ENCODE measurements around the gene ERMAP.

Gene ERMAP

DNA sequence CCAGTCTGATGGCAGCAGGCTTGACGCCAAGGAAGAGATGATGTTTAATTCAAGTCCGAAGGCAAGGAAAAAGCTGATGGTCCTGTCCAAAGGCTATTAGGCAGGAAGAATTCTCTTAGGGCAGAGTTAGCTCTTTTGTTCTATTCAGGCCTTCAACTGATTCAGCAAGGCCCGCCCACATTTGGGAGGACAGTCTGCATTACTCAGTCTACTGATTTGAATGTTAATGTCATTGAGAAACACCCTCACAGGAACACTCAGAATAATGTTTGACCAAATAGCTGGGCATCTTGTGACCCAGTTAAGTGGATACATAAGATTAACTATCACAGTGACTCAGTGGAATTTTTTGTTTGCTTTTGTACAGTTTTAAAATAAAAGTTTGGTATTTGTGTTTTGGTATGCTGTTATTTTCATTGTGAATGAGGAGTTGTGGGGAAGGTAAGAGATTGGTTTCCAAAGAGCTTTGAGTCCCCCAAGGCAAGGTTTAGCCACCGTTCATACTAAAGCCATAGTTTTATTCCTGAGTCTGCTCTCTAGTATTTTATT is 27.7 kb downstream of the ERMAP start:
- H3K4me3 Mint-ChIP-seq = no peak overlapping the region
- H3K27me3 Mint-ChIP-seq = no peaks in the 10 kb centered on the region
- H3K36me3 Mint-ChIP-seq = peaks cover 10 to 26% of the 10 kb centered on the region in 2 donors
- H3K27ac Mint-ChIP-seq = no peak overlapping the region
- no peak for ATAC-seq (replicated peaks)
- DNase-seq = no peak
- H3K9me3 Mint-ChIP-seq = peaks cover 0 to under 1% of the 10 kb centered on the region in 2 donors
- H3K4me1 Mint-ChIP-seq = peaks cover 13 to 25% of the 10 kb centered on the region in 2 donors

DNA sequence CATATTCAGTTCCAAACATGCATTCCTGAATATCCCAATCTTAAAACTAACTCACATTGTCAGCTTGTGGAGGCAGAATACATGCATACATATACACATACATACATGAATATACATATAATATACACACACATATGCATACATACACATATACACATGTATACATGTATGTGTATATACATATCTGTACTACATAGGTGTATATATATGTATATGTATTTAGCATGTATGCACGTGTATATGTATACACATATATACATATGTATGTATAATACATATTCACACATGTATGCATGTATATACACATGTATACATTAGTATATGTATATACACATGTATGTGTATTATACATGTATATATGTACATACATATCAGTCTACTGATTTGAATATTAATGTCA is 28.3 kb downstream of the ERMAP start:
- Mint-ChIP-seq H3K4me1 (peaks cover 17 to 30% of the 10 kb centered on the region in 2 donors), H3K4me3 (no peak overlapping the region), H3K9me3 (peaks cover 0 to 3% of the 10 kb centered on the region in 2 donors), H3K36me3 (peaks cover 15 to 28% of the 10 kb centered on the region in 2 donors), H3K27me3 (no peaks in the 10 kb centered on the region), H3K27ac (no peak overlapping the region)
- DNase-seq (no peak), ATAC-seq (replicated peaks) (no peak)

DNA sequence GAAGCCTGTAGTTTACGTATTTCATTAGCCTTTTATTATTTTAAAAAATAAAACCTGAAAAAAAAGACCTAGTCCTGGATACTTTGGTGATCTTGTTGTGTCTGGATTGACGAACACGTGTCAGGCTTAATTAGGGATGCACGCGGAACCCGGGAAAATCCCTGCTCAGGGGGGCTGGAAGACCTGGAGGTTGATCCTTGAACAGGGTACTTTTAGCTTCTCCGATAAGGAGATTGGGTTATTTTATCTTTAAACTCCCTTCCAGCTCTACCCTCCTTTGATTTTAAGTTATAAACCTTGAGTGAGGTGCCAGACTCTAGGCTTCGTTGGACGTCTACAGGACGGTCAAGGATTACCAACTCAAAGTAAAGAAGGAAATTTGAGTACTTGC is 28.9 kb downstream of the ERMAP start:
- no peak for DNase-seq
- H3K27me3 Mint-ChIP-seq = no peaks in the 10 kb centered on the region

DNA sequence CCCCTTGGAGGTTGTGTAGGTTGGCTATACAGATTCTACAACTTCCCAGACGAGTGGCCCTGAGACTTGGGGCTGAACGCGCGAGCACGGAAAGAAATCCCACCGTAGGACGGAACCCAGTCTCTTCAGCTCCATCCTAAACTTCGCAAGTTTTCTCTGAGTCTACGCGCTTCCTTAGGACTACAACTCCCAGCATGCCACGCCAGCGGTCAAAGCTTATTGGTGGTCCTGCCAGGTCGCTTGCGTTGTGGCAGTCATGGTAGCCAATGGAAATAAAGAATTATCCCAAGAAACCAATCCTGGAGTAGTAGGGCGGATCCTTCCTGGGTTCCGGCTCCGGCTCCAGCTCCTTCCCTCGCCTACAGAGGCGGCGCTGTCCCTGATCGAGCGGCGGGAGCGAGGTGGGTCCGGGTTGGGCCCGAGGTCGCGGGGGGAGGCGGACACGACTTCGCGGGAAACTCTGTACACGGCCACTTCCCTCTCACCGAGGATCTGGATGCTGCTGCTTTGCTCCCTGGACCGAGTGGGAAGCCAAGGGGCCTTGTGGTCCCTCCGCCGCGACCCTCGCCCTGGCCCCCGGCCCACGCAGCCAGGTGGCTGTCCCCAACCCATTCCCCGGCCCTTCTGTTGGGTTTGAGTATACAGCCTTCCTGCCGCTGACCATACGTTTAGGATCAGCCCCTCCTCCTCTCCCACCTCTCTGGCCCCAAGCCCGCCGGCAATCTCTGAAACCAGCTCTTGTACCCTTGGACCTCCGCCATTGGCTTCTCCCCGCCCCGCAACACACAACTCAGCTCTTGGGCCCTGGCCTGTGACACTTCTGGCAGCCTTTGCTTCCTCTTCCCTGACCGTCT is 29.6 kb downstream of the ERMAP start, which contains the start of gene ZNF691:
ZNF691 (plus strand) TSS at position 357 of the 854 bp plus-strand sequence. CDS start 3,046 bp downstream, outside the sequence.
- H3K4me3 Mint-ChIP-seq = peak within 1 kb of the TSS; percentile 88 to 96
- peak; percentile 96 to 97 for ATAC-seq (replicated peaks)
- DNase-seq = peak; percentile 88
- H3K27me3 Mint-ChIP-seq = no peaks in the 10 kb centered on the region
- H3K4me1 Mint-ChIP-seq = peaks cover 20 to 40% of the 10 kb centered on the region in 2 donors
- peak within 1 kb of the TSS; percentile 90 for H3K27ac Mint-ChIP-seq
- H3K36me3 Mint-ChIP-seq = peaks cover 26 to 36% of the 10 kb centered on the region in 2 donors
- H3K9me3 Mint-ChIP-seq = peaks cover 0 to 4% of the 10 kb centered on the region in 2 donors

More for the DNA sequence above, 28.9 kb downstream of the ERMAP start:
- Mint-ChIP-seq H3K27ac (peak overlapping the region; percentile 90), H3K4me3 (peak overlapping the region; percentile 88 to 96), H3K9me3 (peaks cover 0 to 4% of the 10 kb centered on the region in 2 donors), H3K4me1 (peaks cover 18 to 34% of the 10 kb centered on the region in 2 donors), H3K36me3 (peaks cover 21 to 33% of the 10 kb centered on the region in 2 donors)
- peak; percentile 28 to 31 for ATAC-seq (replicated peaks)

DNA sequence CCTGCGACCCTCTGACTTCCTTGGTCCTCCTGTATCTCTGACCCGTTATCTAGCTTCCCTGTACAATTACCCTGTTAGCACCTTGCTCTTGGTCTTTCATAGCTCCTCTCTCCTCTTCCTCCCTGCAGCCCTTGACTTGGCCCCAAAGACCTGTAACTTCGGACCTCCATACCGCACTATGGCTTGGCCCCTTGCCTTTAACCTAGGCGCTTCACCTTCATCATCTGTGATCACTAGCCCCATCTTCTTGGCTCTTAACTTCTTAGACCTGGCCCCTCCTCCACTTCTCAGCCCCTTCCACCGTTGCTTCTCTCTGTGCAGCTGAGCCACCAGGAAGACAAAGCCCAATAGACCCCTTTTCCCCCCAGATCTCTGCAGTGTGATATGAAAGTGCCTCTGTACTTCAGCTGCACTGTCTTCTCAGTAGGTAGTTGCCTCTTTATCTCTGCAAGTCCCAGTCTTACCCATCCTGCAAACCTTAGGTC is 30.2 kb downstream of the ERMAP start:
- Mint-ChIP-seq H3K9me3 (peaks cover 0 to 4% of the 10 kb centered on the region in 2 donors), H3K27ac (peak overlapping the region; percentile 90), H3K27me3 (no peaks in the 10 kb centered on the region), H3K4me1 (peaks cover 22 to 47% of the 10 kb centered on the region in 2 donors), H3K4me3 (peak overlapping the region; percentile 88 to 96), H3K36me3 (peaks cover 28 to 37% of the 10 kb centered on the region in 2 donors)
- DNase-seq (no peak), ATAC-seq (replicated peaks) (no peak)

DNA sequence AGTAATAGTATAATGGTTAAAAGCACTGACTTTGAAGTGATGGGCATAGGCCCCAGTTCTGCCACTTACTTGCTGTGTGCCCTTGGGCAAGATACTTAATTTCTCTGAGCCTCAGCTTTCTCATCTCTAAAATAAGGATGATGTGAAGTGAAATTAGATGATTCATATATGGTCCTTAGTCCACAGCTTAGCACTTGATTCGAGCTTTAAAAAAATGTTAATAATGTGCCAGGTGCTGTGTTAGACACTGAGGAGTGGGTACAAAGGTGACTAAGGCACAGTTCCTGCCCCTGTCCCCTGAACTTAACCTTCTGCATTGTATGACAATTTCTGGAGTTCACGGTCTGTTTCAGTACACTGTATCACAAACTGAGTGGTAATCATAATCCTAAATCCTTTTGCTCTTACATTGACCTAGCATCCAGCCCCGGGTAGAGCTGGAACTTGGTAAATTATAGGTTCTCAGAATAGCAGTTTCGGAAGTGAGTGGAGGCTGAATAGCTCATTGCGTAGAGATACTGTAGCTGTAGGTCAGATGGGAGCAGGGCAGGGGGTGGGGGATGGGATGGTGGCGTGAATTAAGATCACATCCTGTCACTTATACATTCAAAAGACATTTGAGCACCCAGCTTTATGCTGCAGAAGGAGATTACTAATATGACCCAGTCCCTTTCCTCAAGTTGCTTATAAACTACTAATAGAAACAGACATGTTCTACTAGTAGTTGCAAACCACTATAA is 31.0 kb downstream of the ERMAP start:
- Mint-ChIP-seq H3K27me3 (no peaks in the 10 kb centered on the region), H3K36me3 (peaks cover 26 to 38% of the 10 kb centered on the region in 2 donors), H3K27ac (peak overlapping the region; percentile 72), H3K4me3 (peak overlapping the region; percentile 88 to 96), H3K4me1 (peaks cover 29 to 54% of the 10 kb centered on the region in 2 donors), H3K9me3 (peaks cover 0 to 4% of the 10 kb centered on the region in 2 donors)
- DNase-seq (no peak), ATAC-seq (replicated peaks) (no peak)

DNA sequence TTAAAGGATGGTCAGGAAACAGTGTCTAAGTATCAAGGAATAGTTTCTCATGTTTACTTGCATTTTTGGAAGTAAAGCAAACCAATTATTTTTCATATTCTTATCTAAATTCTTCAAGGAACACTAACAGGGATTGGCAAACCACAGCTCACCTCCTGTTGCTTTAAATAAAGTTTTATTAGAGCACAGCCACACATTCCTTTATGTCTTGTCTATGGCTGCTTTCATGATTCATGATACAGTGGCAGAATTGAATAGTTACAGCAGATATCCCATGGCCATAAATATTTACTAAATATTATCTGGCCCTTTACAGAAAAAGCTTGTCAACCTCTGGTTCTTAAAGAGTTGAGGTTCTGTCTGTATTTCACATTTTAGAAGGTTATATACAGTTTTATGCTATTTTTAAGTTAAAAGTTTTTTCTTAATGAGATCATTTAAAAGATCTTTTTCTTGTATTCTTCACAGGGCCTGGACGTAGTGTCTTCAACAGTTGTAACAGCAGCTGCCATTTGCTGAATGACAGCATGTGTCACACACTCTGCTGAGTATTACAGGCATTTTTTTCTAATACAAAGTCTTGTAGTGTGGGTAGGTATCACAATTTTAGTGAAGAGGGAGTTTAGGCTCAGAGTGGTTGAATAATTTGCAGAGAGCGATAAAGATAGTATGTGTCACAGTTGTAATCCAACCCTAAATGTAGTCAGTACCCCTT is 32.1 kb downstream of the ERMAP start:
- Mint-ChIP-seq H3K9me3 (peaks cover 0 to 4% of the 10 kb centered on the region in 2 donors), H3K36me3 (peaks cover 24 to 30% of the 10 kb centered on the region in 2 donors), H3K4me1 (peaks cover 31 to 62% of the 10 kb centered on the region in 2 donors), H3K27me3 (no peaks in the 10 kb centered on the region), H3K4me3 (no peak overlapping the region), H3K27ac (no peak overlapping the region)
- DNase-seq (no peak), ATAC-seq (replicated peaks) (no peak)

DNA sequence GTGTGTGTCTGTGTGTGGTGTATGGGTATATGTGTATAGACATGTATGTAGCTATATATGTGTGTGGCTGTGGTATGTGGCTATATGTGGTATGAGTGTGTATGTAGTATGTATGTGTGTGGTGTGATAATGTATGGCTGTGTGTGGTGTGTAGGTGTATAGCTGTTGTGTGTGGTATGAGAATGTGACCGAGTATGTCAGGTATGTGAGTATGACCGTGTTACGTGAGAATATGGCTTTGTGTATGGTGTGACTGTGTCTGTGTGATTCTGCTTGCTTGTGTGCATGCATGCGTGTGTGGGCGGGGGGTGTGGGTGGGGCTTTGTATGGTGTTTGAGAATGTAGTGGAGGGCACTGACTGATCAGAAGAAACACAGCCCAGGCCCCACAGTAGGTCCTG is 33.0 kb downstream of the ERMAP start:
- Mint-ChIP-seq H3K36me3 (peaks cover 24 to 30% of the 10 kb centered on the region in 2 donors), H3K4me1 (peaks cover 31 to 63% of the 10 kb centered on the region in 2 donors), H3K27me3 (no peaks in the 10 kb centered on the region), H3K27ac (no peak overlapping the region), H3K4me3 (no peak overlapping the region), H3K9me3 (peaks cover 0 to 4% of the 10 kb centered on the region in 2 donors)
- ATAC-seq (replicated peaks) (no peak), DNase-seq (no peak)

DNA sequence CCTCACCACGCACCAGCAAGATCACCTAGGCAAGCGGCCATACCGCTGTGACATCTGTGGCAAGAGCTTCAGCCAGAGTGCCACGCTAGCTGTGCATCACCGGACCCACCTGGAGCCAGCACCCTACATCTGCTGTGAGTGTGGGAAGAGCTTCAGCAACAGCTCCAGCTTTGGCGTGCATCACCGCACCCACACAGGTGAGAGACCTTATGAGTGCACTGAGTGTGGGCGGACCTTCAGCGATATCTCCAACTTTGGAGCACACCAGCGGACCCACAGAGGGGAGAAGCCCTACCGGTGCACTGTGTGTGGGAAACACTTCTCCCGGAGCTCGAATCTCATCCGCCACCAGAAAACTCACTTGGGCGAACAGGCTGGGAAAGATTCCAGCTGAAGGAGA is 34.5 kb downstream of the ERMAP start:
- no peak for DNase-seq
- H3K9me3 Mint-ChIP-seq = peaks cover 0 to 4% of the 10 kb centered on the region in 2 donors
- H3K27me3 Mint-ChIP-seq = no peaks in the 10 kb centered on the region
- H3K4me3 Mint-ChIP-seq = no peak overlapping the region
- H3K36me3 Mint-ChIP-seq = peaks cover 24 to 30% of the 10 kb centered on the region in 2 donors
- H3K27ac Mint-ChIP-seq = no peak overlapping the region
- peaks cover 31 to 67% of the 10 kb centered on the region in 2 donors for H3K4me1 Mint-ChIP-seq
- ATAC-seq (replicated peaks) = no peak

DNA sequence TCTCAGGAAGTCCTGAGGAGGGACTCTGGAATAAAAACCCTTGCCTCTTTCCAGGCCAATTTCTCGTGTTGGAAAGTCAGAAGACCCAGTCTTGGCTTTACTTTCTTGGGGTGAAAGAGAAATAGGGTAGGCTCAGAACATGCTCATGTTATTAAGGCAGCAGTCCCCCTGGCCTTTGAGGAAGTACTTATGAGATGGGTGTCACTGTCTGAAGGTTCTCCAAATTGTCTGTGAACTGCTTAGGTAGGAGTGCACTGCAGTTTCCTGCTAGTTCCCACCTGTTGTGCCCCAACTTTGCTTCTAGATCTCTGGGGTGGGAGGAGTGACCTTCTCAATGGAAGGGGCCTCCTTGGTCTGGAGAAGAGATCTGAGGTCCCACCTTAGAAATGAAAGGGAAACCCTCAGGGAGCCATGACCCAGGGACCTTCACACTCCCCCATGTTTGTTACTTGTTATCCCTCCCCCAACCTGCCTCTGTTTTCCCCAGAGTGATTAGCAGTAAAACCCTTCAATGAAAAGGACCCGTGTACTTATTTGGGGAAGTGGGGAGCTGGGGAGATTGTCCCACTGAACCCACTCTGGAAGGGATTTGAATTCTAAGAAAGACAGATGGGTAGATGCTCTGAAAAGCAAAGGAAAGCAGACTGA is 35.2 kb downstream of the ERMAP start:
- peaks cover 30 to 64% of the 10 kb centered on the region in 2 donors for H3K4me1 Mint-ChIP-seq
- peak overlapping the region; percentile 68 for H3K27ac Mint-ChIP-seq
- H3K36me3 Mint-ChIP-seq = peaks cover 24 to 33% of the 10 kb centered on the region in 2 donors
- DNase-seq (no peak), ATAC-seq (replicated peaks) (peak; percentile 61 to 74)
- no peaks in the 10 kb centered on the region for H3K27me3 Mint-ChIP-seq
- H3K9me3 Mint-ChIP-seq = peaks cover 0 to 7% of the 10 kb centered on the region in 2 donors
- peak overlapping the region; percentile 31 to 42 for H3K4me3 Mint-ChIP-seq

DNA sequence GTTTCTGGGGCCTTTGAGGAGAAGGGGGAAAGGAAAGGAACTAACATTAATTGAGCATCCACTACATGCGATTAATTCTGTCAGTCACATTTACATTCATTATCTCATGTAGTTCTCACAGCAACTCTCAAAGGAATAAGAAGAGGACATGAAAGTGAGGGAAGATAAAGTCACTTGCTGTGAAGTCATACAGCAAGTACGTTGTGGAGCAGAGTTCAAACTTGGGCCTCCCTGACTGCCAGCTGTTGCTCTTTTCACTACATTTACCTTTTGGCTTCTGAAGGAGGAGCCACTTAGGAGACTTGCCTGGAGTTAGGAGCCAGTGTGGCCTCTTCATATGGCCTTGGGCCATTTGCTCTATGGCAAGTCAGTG is 35.7 kb downstream of the ERMAP start:
- peaks cover 0 to 9% of the 10 kb centered on the region in 2 donors for H3K9me3 Mint-ChIP-seq
- no peaks in the 10 kb centered on the region for H3K27me3 Mint-ChIP-seq
- no peak for DNase-seq
- peak; percentile 89 to 90 for ATAC-seq (replicated peaks)
- peaks cover 24 to 59% of the 10 kb centered on the region in 2 donors for H3K4me1 Mint-ChIP-seq
- peak overlapping the region; percentile 68 for H3K27ac Mint-ChIP-seq
- peak overlapping the region; percentile 31 to 42 for H3K4me3 Mint-ChIP-seq
- H3K36me3 Mint-ChIP-seq = peaks cover 24 to 36% of the 10 kb centered on the region in 2 donors

DNA sequence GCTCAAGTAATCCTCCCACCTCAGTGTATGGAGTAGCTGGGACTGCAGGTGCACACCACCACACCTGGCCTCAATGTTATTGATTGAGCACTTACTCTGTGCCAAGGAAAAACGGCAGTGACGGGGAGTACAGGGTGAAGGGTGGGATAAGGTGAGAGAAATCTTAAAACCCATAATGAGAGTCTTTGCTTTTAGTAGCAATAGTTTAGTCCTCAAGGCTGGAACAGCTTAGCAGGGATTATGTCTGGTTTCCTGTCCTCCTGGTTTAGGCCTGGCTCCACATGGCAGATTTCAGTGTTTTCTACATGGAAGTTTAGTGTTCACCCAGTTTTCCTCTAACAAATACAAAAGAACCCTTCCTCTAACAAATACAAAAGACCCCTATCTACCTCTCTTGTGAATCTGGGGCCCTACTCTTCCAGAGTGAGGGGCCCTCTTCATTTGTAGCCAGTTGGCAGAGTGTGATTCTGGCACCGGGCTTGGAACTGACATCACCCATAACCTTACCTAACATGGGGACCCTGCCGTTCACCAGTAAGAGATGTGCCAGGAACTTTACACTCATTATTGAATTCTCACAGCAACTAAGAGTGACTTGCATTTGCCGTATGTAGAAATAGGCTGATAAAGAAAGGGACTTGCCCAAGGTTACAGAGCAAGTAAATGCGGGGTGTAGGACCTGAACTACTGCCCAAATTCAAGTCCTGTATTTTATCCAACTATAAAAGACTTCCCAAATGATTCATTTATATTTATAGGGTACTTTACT is 36.4 kb downstream of the ERMAP start:
- H3K4me3 Mint-ChIP-seq = no peak overlapping the region

More for the DNA sequence above, 36.4 kb downstream of the ERMAP start:
- H3K36me3 Mint-ChIP-seq = peaks cover 28 to 42% of the 10 kb centered on the region in 2 donors
- peaks cover 20 to 52% of the 10 kb centered on the region in 2 donors for H3K4me1 Mint-ChIP-seq
- no peak for DNase-seq
- H3K9me3 Mint-ChIP-seq = peaks cover 0 to 9% of the 10 kb centered on the region in 2 donors
- no peak overlapping the region for H3K27ac Mint-ChIP-seq
- no peak for ATAC-seq (replicated peaks)
- H3K27me3 Mint-ChIP-seq = no peaks in the 10 kb centered on the region

Data from stimulated activated naive B cell treated with anti-CD40 and anti-IgM and Interleukin-4, amounts not matched to agents 10 μg/mL and 1 μg/mL and 100 μg/mL, for 72 hours (primary cell).